HepG2 (cell line): Measurements from ENCODE around the gene TBC1D19. TPM values are rescaled to one million over a fixed set of nuclear protein-coding genes. Genes with fewer than 3 reads are reported as not detected.

Experiments used
- ATAC-seq: fragments of 200-7000 bp; cut with Tn5 transposase; 3 replicates; pipeline ENCODE4 v1.9.1; 2020; ENCODE audit warnings: mild to moderate bottlenecking, moderate library complexity
- BruUV-seq: library from RNA; stranded (reverse); fragments of 400-500 nt; replicated peaks from 2 replicates; lab custom pipeline; 2021; lab: Mats Ljungman, UMichigan
- CTCF ChIA-PET: fragments of 300-600 bp; formaldehyde crosslinking; extraction: SDS; loops from one replicate; lab custom pipeline; 2021; ENCODE audit warnings: low total read pairs, inconsistent platforms, low intra/inter-chr PET ratio; lab: Yijun Ruan, JAX
- POLR2A ChIA-PET: fragments of 350-600 bp; sonication (Branson Sonifier 250); formaldehyde crosslinking; loops from one replicate; lab custom pipeline; 2020; ENCODE audit warnings: antibody characterized with exemption, inconsistent platforms; lab: Yijun Ruan, JAX
- DNase-seq: peaks from one replicate; pipeline ENCODE4 v3.0.0-alpha.2; 2015; ENCODE audit warnings: low spot score
- FAIRE-seq: peaks from 3 replicates; lab custom pipeline; 2011; peaks lifted over from hg19 to GRCh38; lab: Jason Lieb, UNC
- H2AFZ ChIP-seq: one replicate; pipeline ENCODE4 v1.6.1; 2011; ENCODE audit warnings: low read length, inconsistent platforms
- H3K27ac ChIP-seq: fragments of 300-600 bp; 3 replicates; pipeline ENCODE4 v1.8.0; 2011; ENCODE audit warnings: mixed run types, mild to moderate bottlenecking, mixed read lengths, low read length, inconsistent platforms; ENCODE audit not compliant: insufficient read depth; ENCODE audit errors: extremely low read length
- H3K27me3 ChIP-seq, 2 experiments: fragments of 200-600 bp in 1 of 2; 2 replicates in 1 of 2; 3 replicates in 1 of 2; pipeline versions ENCODE4 v1.6.0 to v1.8.0; 2011; ENCODE audit warnings: low read length in 2 of 2, mild to moderate bottlenecking in 2 of 2, moderate library complexity in 2 of 2, inconsistent platforms in 1 of 2; ENCODE audit not compliant: insufficient read depth in 2 of 2, control insufficient read depth in 1 of 2
- H3K36me3 ChIP-seq, 2 experiments: fragments of 200-600 bp in 1 of 2; replicated peaks in 1 of 2; 2 replicates in 1 of 2; 3 replicates in 1 of 2; pipeline versions ENCODE4 v1.5.1 to v1.8.0; 2011; ENCODE audit warnings: low read length in 2 of 2, inconsistent platforms in 1 of 2; ENCODE audit not compliant: insufficient read depth in 2 of 2, control insufficient read depth in 1 of 2
- H3K4me1 ChIP-seq: 2 replicates; pipeline ENCODE4 v1.5.1; 2012; ENCODE audit warnings: low read length, inconsistent platforms; ENCODE audit not compliant: insufficient read depth
- H3K4me2 ChIP-seq: 2 replicates; pipeline ENCODE4 v1.6.0; 2011; ENCODE audit warnings: low read depth, low read length, inconsistent platforms
- H3K4me3 ChIP-seq, 3 experiments: fragments of 200-600 bp in 1 of 3; sonication (generic), shearing (Covaris generic) in 1 of 3; replicated peaks in 1 of 3; 2 replicates each; pipeline ENCODE4 v1.5.1; 2011 to 2016; ENCODE audit warnings: low read length in 3 of 3, inconsistent platforms in 2 of 3, low read depth in 2 of 3, mild to moderate bottlenecking in 2 of 3, control low read depth in 1 of 3, mixed read lengths in 1 of 3; ENCODE audit not compliant: insufficient read depth in 1 of 3
- H3K79me2 ChIP-seq: one replicate; pipeline ENCODE4 v1.6.1; 2011; ENCODE audit warnings: low read length, inconsistent platforms; ENCODE audit not compliant: insufficient read depth
- H3K9ac ChIP-seq: 2 replicates; pipeline ENCODE4 v1.6.0; 2011; ENCODE audit warnings: mild to moderate bottlenecking, low read depth, low read length, inconsistent platforms; ENCODE audit not compliant: insufficient read depth
- H3K9me3 ChIP-seq: 2 replicates; pipeline ENCODE4 v1.5.1; 2012; ENCODE audit warnings: mild to moderate bottlenecking, low read length
- H4K20me1 ChIP-seq: 2 replicates; pipeline ENCODE4 v1.6.0; 2011; ENCODE audit warnings: inconsistent platforms, mild to moderate bottlenecking, low read length, moderate library complexity; ENCODE audit not compliant: insufficient read depth
- DRAP1 ChIP-seq: IDR thresholded peaks from 2 replicates; pipeline ENCODE4 v1.6.1; 2016; ENCODE audit warnings: missing genetic modification reagents, missing compliant biosample characterization
- MED1 ChIP-seq: sonication (generic); formaldehyde crosslinking; IDR thresholded peaks from 2 replicates; pipeline ENCODE4 v1.4.0; 2020; ENCODE audit warnings: missing genetic modification reagents
- MEIS1 ChIP-seq: sonication (generic); formaldehyde crosslinking; IDR thresholded peaks from 2 replicates; pipeline ENCODE4 v1.9.0; 2021; ENCODE audit warnings: mild to moderate bottlenecking, missing genetic modification reagents, moderate library complexity, borderline replicate concordance
- MYPOP ChIP-seq: sonication (generic); formaldehyde crosslinking; IDR thresholded peaks from 2 replicates; pipeline ENCODE4 v1.8.1; 2023; ENCODE audit warnings: mild to moderate bottlenecking, moderate library complexity, missing genetic modification reagents
- TRAFD1 ChIP-seq: sonication (generic); formaldehyde crosslinking; IDR thresholded peaks from 2 replicates; pipeline ENCODE4 v1.5.1; 2020; ENCODE audit warnings: missing genetic modification reagents, mild to moderate bottlenecking, borderline replicate concordance
- ZNF12 ChIP-seq: sonication (generic); formaldehyde crosslinking; IDR thresholded peaks from 2 replicates; pipeline ENCODE4 v1.5.0; 2020; ENCODE audit warnings: missing genetic modification reagents
- ZNF136 ChIP-seq: sonication (generic); formaldehyde crosslinking; IDR thresholded peaks from 2 replicates; pipeline ENCODE4 v1.8.1; 2022; ENCODE audit warnings: low read depth, mild to moderate bottlenecking, moderate library complexity, missing genetic modification reagents
- ZNF292 ChIP-seq: sonication (generic); formaldehyde crosslinking; IDR thresholded peaks from 2 replicates; pipeline ENCODE4 v1.8.1; 2022; ENCODE audit warnings: mild to moderate bottlenecking, low read depth, missing genetic modification reagents, borderline replicate concordance
- ZSCAN25 ChIP-seq: sonication (generic); formaldehyde crosslinking; IDR thresholded peaks from 2 replicates; pipeline ENCODE4 v1.8.0; 2022; ENCODE audit warnings: mild to moderate bottlenecking, missing genetic modification reagents
- WGBS: methylation state at CpG from one replicate; pipeline ENCODE4 v1.1.6; 2017; ENCODE audit warnings: low lambda C conversion rate; 5-methylcytosine and 5-hydroxymethylcytosine counted together
- in situ Hi-C: cut with HindIII; loops from 2 replicates; pipeline ENCODE4 v1.10.0; 2017; ENCODE audit warnings: low pct_unique_long_range_greater_than_20kb; ENCODE audit not compliant: extremely low pct_ligation_motif_present
- intact Hi-C: fragments of 100-400 bp; cut with micrococcal nuclease; formaldehyde crosslinking; loops from one replicate; pipeline ENCODE4 v1.10.0; 2022; ENCODE audit not compliant: unreplicated experiment
- polyA plus RNA-seq, 8 experiments: library from polyadenylated mRNA; depleted of rRNA in 3 of 8; stranded (reverse) in 7 of 8; unstranded in 1 of 8; fragments of >200 nt; fragmentation: Illumina TruSeq in 4 of 8; extraction: Trizol in 4 of 8; gene quantifications; 2 replicates each; pipeline versions ENCODE4 v1.2.1 to v1.2.3, GENCODE V29; 2011 to 2016; ENCODE audit warnings: low read depth in 4 of 8, missing spikeins in 1 of 8, mixed read lengths in 1 of 8; ENCODE audit not compliant: insufficient read depth in 1 of 8
- total RNA-seq, 5 experiments: library from RNA; depleted of rRNA; stranded (reverse); fragments of >200 nt; fragmentation: Illumina TruSeq; extraction: Trizol; gene quantifications; 2 replicates each; pipeline ENCODE4 v1.2.3, GENCODE V29; 2016; ENCODE audit warnings: low read depth in 1 of 5
- TF ChIP-seq, protein P1 (sequence below): sonication (generic); formaldehyde crosslinking; IDR thresholded peaks from 2 replicates; pipeline ENCODE4 v1.4.0; 2020; ENCODE audit warnings: missing genetic modification reagents
- TF ChIP-seq, protein P2 (sequence below): IDR thresholded peaks from 2 replicates; pipeline ENCODE4 v1.6.1; 2012; ENCODE audit warnings: inconsistent platforms
- TF ChIP-seq, protein P3 (sequence below): sonication (generic); formaldehyde crosslinking; IDR thresholded peaks from 2 replicates; pipeline ENCODE4 v1.4.0; 2020; ENCODE audit warnings: low read depth, mild to moderate bottlenecking, missing genetic modification reagents

Gene TBC1D19
- total and polyA plus RNA-seq, 2 of the 13 experiments (the other 11 are each of a cell fraction or from before 2014, with no cell fraction given) = 1.6 to 3.5 TPM

DNA sequence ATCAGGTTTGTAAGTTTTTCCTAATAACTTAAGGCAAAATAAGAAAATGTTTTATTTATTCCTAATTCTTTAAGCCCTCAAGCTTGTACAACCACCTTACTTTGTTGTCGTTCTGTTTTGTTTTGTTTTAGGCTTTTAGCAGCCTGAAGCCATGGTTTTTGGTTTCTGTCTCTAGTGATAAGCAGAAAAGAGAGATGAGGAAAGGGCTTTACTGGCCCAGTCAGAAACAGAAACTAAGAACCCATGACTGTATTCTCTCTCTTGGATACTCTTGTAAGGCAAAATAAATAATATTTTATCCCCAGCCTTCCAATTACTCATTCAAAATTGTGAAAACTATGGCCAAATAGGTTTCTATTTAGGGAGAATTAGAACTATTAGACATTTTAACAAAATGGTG is 29.4 kb downstream of the TBC1D19 start:
- H3K27me3 ChIP-seq = no peaks in the 10 kb centered on the region
- H3K27ac ChIP-seq = no peak overlapping the region
- H3K79me2 ChIP-seq = no peaks in the 10 kb centered on the region
- intact Hi-C loops (no loop called here), in situ Hi-C loops (no loop called here)
- TF ChIP-seq MYPOP (CRISPR knock-in tag) (no peak), MED1 (no peak), MEIS1 (CRISPR knock-in tag) (no peak)
- 79% methylated on average over 1 of the region's 1 CpG for WGBS
- FAIRE-seq (no peak), ATAC-seq (no peak), DNase-seq (no peak)
- H4K20me1 ChIP-seq = no peaks in the 10 kb centered on the region
- H3K36me3 ChIP-seq = no peaks in the 10 kb centered on the region
- no peak overlapping the region for H3K9ac ChIP-seq
- no peaks in the 10 kb centered on the region for H3K4me1 ChIP-seq
- CTCF ChIA-PET = no interaction called here
- H3K4me2 ChIP-seq = no peak overlapping the region
- H3K9me3 ChIP-seq = no peaks in the 10 kb centered on the region
- no TSS peak for BruUV-seq
- no peak overlapping the region for H2AFZ ChIP-seq
- POLR2A ChIA-PET = no interaction called here
- no peak overlapping the region for H3K4me3 ChIP-seq

- H3K36me3 ChIP-seq = no peaks in the 10 kb centered on the region
- no peaks in the 10 kb centered on the region for H3K4me1 ChIP-seq
- no peak overlapping the region for H3K9ac ChIP-seq
- H3K27me3 ChIP-seq = no peaks in the 10 kb centered on the region
- ATAC-seq (no peak), FAIRE-seq (no peak), DNase-seq (no peak)
- in situ Hi-C loops = no loop called here
- no peaks in the 10 kb centered on the region for H4K20me1 ChIP-seq
- 83% methylated on average over 3 of the region's 3 CpGs for WGBS
- no peaks in the 10 kb centered on the region for H3K79me2 ChIP-seq
- no peak overlapping the region for H3K4me2 ChIP-seq
- POLR2A ChIA-PET = no interaction called here
- CTCF ChIA-PET = no interaction called here
- no peak overlapping the region for H3K4me3 ChIP-seq
- intact Hi-C loops = no loop called here
- no TSS peak for BruUV-seq
- no peaks in the 10 kb centered on the region for H3K9me3 ChIP-seq
- H2AFZ ChIP-seq = no peak overlapping the region
- H3K27ac ChIP-seq = no peak overlapping the region
- no peak for TF ChIP-seq DRAP1 (CRISPR knock-in tag)
- no peak for TF ChIP-seq ZNF12 (CRISPR knock-in tag)
- TF ChIP-seq, protein P1, sequence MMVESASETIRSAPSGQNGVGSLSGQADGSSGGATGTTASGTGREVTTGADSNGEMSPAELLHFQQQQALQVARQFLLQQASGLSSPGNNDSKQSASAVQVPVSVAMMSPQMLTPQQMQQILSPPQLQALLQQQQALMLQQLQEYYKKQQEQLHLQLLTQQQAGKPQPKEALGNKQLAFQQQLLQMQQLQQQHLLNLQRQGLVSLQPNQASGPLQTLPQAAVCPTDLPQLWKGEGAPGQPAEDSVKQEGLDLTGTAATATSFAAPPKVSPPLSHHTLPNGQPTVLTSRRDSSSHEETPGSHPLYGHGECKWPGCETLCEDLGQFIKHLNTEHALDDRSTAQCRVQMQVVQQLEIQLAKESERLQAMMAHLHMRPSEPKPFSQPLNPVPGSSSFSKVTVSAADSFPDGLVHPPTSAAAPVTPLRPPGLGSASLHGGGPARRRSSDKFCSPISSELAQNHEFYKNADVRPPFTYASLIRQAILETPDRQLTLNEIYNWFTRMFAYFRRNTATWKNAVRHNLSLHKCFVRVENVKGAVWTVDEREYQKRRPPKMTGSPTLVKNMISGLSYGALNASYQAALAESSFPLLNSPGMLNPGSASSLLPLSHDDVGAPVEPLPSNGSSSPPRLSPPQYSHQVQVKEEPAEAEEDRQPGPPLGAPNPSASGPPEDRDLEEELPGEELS (CRISPR knock-in tag) = no peak
- no peak for TF ChIP-seq ZNF136
- TF ChIP-seq ZNF292 = no peak
- TF ChIP-seq, protein P2, sequence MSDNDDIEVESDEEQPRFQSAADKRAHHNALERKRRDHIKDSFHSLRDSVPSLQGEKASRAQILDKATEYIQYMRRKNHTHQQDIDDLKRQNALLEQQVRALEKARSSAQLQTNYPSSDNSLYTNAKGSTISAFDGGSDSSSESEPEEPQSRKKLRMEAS = no peak
- TF ChIP-seq TRAFD1 = no peak
- TF ChIP-seq, protein P3, sequence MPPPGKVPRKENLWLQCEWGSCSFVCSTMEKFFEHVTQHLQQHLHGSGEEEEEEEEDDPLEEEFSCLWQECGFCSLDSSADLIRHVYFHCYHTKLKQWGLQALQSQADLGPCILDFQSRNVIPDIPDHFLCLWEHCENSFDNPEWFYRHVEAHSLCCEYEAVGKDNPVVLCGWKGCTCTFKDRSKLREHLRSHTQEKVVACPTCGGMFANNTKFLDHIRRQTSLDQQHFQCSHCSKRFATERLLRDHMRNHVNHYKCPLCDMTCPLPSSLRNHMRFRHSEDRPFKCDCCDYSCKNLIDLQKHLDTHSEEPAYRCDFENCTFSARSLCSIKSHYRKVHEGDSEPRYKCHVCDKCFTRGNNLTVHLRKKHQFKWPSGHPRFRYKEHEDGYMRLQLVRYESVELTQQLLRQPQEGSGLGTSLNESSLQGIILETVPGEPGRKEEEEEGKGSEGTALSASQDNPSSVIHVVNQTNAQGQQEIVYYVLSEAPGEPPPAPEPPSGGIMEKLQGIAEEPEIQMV (CRISPR knock-in tag) = no peak
- TF ChIP-seq ZSCAN25 = no peak
Measured at GRCh38 chr4:26613735-26614134, 29.9 kb downstream of the TBC1D19 start.
